Stomach (tissue), 9 donors: ENCODE results near the gene NYAP1. TPM values are rescaled to one million over a fixed set of nuclear protein-coding genes. Genes with fewer than 3 reads are reported as not detected.

Experiments used
- DNase-seq, 2 donors: peaks; one replicate each; pipeline versions ENCODE4 v3.0.0 to v3.0.0-alpha.2; 2013 to 2019
- H3K27ac ChIP-seq, 5 donors: fragments of 200-600 bp in 4 of 5; sonication (generic) in 4 of 5; one replicate each; pipeline ENCODE4 v1.5.1; 2013 to 2019; ENCODE audit warnings: mild to moderate bottlenecking in 1 of 5, moderate library complexity in 1 of 5
- H3K27me3 ChIP-seq, 3 donors: fragments of 200-600 bp; sonication (generic); one replicate each; pipeline ENCODE4 v1.5.1; 2017 to 2019; ENCODE audit warnings: mixed run types in 1 of 3
- H3K36me3 ChIP-seq, 4 donors: fragments of 200-600 bp; sonication (generic); 1 replicate in 3 of 4; 2 replicates in 1 of 4; pipeline ENCODE4 v1.5.1; 2016 to 2019
- H3K4me1 ChIP-seq, 4 donors: fragments of 200-600 bp; sonication (generic); one replicate each; pipeline ENCODE4 v1.5.1; 2016 to 2019
- H3K4me3 ChIP-seq, 4 donors: fragments of 200-600 bp; sonication (generic) in 3 of 4; one replicate each; pipeline ENCODE4 v1.5.1; 2016 to 2019; ENCODE audit warnings: mild to moderate bottlenecking in 1 of 4
- H3K9me3 ChIP-seq, 4 donors: fragments of 200-600 bp; sonication (generic); one replicate each; pipeline ENCODE4 v1.5.1; 2016 to 2019
- EP300 ChIP-seq: sonication (generic); formaldehyde crosslinking; IDR thresholded peaks from one replicate; pipeline ENCODE4 v1.6.1; 2017; ENCODE audit warnings: antibody characterized with exemption
- POLR2A ChIP-seq, 4 donors: fragments of 450-650 bp; IDR thresholded peaks; one replicate each; pipeline ENCODE4 v1.6.1; 2016; ENCODE audit warnings: antibody characterized with exemption in 4 of 4, control low read depth in 2 of 4, mild to moderate bottlenecking in 1 of 4, moderate library complexity in 1 of 4
- POLR2AphosphoS5 ChIP-seq, 3 donors: sonication (generic); formaldehyde crosslinking; IDR thresholded peaks; one replicate each; pipeline ENCODE4 v1.6.1; 2016; ENCODE audit warnings: antibody characterized with exemption in 3 of 3
- WGBS, 5 donors: extraction: QIAGEN DNeasy Blood & Tissue Kit in 3 of 5; methylation state at CpG; one replicate each; pipeline versions ENCODE4 v1.1.5 to v1.1.7; 2013 to 2018; 5-methylcytosine and 5-hydroxymethylcytosine counted together
- intact Hi-C: fragments of 100-400 bp; cut with DNase I; formaldehyde crosslinking; loops from one replicate; pipeline ENCODE4 v1.15.1; 2023; ENCODE audit warnings: low total_unique reads
- polyA plus RNA-seq, 3 donors: library from polyadenylated mRNA; stranded (reverse); fragments of 200-250 nt; gene quantifications; one replicate each; pipeline ENCODE4 v1.2.3, GENCODE V29; 2013
- total RNA-seq, 5 donors: library from RNA; depleted of rRNA; stranded (reverse); fragments of >200 nt; gene quantifications; one replicate each; pipeline versions ENCODE4 v1.1.0 to v1.2.3, GENCODE V29; 2014 to 2016
- TF ChIP-seq, protein P1 (sequence below), 7 experiments: fragments of 450-650 bp in 4 of 7; fragments of 200-600 bp in 3 of 7; sonication (generic) in 3 of 7; IDR thresholded peaks; one replicate each; pipeline ENCODE4 v1.5.1; 2016 to 2019; ENCODE audit warnings: antibody characterized with exemption in 7 of 7, control low read depth in 2 of 7, mild to moderate bottlenecking in 1 of 7
- donor health status: healthy with polysubstance abuse.
- donor health status: Bipolar disorder and iron deficiency.
- donor health status: healthy.

The NYAP1 gene
- total and polyA plus RNA-seq, 8 donors: 0.48 to 0.75 (median 0.73) TPM; not detected in 5

DNA sequence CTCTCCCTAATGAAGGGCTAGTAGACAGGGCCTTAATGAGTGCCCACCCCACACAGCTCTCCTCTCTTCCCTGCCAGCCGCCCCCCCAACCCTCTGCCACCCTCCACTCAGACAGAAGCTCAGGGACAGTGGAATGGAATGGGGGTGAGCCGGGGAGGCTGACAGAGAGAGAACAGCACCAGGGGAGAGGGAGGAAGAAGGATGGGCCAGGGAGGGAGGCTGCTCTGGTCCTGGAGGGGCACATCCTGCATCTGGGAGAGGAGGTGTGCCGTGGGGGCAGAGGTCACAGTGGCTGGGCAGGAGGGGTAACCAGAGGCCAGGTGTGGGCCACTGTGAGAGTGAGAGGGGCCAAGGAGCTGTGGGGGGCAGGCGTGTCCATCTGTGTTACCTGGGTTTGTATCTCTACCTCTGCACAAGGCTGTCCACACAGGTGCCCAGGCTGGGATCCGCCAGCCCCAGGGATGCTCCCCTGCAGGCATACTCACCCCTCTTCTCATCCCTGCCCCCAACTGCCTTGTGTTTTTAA lies 2.4 kb downstream of the NYAP1 start:
- Histone ChIP-seq H3K36me3 (no peaks in the 10 kb centered on the region), H3K27me3 (no peaks in the 10 kb centered on the region), H3K27ac (no peak overlapping the region), H3K4me3 (no peak overlapping the region), H3K4me1 (peaks cover 7 to 24% (median 20%) of the 10 kb centered on the region in 4 donors), H3K9me3 (no peaks in the 10 kb centered on the region)
- no peak for DNase-seq
- intact Hi-C loops: no loop called here
- no peak for TF ChIP-seq POLR2A (IDR thresholded peaks at IDR 0.05)
- no peak for TF ChIP-seq POLR2AphosphoS5 (IDR thresholded peaks at IDR 0.05)
- TF ChIP-seq, protein P1, sequence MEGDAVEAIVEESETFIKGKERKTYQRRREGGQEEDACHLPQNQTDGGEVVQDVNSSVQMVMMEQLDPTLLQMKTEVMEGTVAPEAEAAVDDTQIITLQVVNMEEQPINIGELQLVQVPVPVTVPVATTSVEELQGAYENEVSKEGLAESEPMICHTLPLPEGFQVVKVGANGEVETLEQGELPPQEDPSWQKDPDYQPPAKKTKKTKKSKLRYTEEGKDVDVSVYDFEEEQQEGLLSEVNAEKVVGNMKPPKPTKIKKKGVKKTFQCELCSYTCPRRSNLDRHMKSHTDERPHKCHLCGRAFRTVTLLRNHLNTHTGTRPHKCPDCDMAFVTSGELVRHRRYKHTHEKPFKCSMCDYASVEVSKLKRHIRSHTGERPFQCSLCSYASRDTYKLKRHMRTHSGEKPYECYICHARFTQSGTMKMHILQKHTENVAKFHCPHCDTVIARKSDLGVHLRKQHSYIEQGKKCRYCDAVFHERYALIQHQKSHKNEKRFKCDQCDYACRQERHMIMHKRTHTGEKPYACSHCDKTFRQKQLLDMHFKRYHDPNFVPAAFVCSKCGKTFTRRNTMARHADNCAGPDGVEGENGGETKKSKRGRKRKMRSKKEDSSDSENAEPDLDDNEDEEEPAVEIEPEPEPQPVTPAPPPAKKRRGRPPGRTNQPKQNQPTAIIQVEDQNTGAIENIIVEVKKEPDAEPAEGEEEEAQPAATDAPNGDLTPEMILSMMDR (IDR thresholded peaks at IDR 0.05): no peak
- no peak for TF ChIP-seq EP300
- WGBS, 5 donors: 73 to 92% (median 87%) methylated on average over 5 of the region's 5 CpGs

DNA sequence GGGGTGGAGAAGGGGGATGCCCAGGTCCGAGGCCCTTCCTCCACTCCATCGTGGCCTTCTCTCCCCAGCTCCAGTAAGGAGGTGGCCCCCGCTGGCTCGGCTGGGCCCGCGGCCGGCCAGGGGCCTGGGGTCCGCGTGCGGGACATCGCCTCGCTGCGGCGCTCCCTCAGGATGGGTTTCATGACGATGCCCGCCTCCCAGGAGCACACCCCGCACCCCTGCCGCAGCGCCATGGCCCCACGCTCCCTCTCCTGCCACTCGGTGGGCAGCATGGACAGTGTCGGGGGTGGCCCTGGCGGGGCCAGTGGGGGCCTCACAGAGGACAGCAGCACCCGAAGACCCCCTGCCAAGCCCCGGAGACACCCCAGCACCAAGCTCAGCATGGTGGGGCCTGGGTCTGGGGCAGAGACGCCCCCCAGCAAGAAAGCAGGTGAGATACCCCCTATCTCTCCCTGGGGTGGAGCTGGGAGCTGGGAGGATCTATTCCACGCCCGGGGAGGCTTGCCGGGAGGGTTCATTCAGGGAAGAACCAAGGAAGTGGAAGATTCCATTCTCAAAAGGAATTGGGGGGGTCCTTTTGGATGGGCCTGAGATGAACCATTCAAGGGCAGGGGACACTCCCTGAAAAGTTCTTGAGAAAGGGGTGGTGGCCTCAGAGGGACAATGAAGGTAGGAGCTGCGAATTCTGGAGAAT lies 3.2 kb downstream of the NYAP1 start:
- TF ChIP-seq POLR2AphosphoS5 (IDR thresholded peaks at IDR 0.05) (no peak), EP300 (no peak), POLR2A (IDR thresholded peaks at IDR 0.05) (no peak)
- TF ChIP-seq, protein P1 (IDR thresholded peaks at IDR 0.05): no peak
- WGBS, 5 donors: 79 to 86% (median 83%) methylated on average over 24 to 30 of the region's 30 CpGs
- no peaks in the 10 kb centered on the region for H3K27me3 ChIP-seq
- H3K27ac ChIP-seq: no peak overlapping the region
- H3K9me3 ChIP-seq: no peaks in the 10 kb centered on the region
- DNase-seq: peak in 1 of 2 donors; percentile 48
- H3K4me1 ChIP-seq: peaks cover 7 to 24% (median 20%) of the 10 kb centered on the region in 4 donors
- no peak overlapping the region for H3K4me3 ChIP-seq
- H3K36me3 ChIP-seq: no peaks in the 10 kb centered on the region
- intact Hi-C loops: no loop called here

DNA sequence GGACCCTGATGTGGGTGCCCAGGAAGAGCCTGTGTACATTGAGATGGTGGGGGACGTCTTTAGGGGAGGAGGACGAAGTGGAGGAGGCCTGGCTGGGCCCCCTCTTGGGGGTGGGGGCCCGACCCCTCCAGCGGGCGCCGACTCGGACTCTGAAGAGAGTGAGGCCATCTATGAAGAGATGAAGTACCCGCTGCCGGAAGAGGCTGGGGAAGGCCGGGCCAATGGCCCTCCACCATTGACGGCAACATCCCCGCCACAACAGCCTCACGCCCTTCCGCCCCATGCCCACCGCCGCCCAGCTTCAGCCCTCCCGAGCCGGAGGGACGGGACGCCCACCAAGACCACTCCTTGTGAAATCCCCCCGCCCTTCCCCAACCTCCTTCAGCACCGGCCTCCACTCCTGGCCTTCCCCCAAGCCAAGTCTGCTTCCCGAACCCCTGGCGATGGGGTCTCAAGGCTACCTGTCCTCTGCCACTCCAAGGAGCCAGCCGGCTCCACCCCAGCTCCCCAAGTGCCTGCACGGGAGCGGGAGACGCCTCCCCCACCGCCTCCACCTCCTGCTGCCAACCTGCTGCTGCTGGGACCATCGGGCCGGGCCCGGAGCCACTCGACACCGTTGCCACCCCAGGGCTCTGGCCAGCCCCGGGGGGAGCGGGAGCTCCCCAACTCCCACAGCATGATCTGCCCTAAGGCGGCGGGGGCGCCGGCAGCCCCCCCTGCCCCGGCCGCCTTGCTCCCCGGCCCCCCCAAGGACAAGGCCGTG lies 4.8 kb downstream of the NYAP1 start:
- no peaks in the 10 kb centered on the region for H3K9me3 ChIP-seq
- DNase-seq: no peak
- peaks cover 0 to 5% (median 2%) of the 10 kb centered on the region in 3 donors for H3K27me3 ChIP-seq
- H3K27ac ChIP-seq: no peak overlapping the region
- no peak for TF ChIP-seq POLR2A (IDR thresholded peaks at IDR 0.05)
- TF ChIP-seq EP300: no peak
- no peak for TF ChIP-seq POLR2AphosphoS5 (IDR thresholded peaks at IDR 0.05)
- TF ChIP-seq, protein P1 (IDR thresholded peaks at IDR 0.05): no peak
- no peak overlapping the region for H3K4me3 ChIP-seq
- no peaks in the 10 kb centered on the region for H3K36me3 ChIP-seq
- peaks cover 5 to 21% (median 18%) of the 10 kb centered on the region in 4 donors for H3K4me1 ChIP-seq
- intact Hi-C loops: no loop called here
- 90 to 94% (median 92%) methylated on average over 22 to 44 of the region's 44 CpGs for WGBS, 5 donors

DNA sequence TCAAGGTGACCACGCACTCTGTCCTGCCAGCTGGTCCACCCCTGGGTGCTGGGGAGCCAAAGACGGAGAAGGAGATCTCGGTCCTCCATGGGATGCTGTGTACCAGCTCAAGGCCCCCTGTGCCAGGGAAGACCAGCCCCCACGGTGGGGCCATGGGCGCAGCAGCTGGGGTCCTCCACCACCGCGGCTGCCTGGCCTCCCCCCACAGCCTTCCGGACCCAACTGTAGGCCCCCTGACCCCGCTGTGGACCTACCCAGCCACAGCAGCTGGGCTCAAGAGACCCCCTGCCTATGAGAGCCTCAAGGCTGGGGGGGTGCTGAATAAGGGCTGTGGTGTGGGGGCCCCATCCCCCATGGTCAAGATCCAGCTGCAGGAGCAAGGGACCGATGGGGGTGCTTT lies 5.4 kb downstream of the NYAP1 start:
- Histone ChIP-seq H3K27ac (no peak overlapping the region), H3K36me3 (no peaks in the 10 kb centered on the region), H3K27me3 (peaks cover 0 to 11% (median 8%) of the 10 kb centered on the region in 3 donors), H3K9me3 (no peaks in the 10 kb centered on the region), H3K4me1 (peaks cover 11 to 21% (median 19%) of the 10 kb centered on the region in 4 donors), H3K4me3 (no peak overlapping the region)
- TF ChIP-seq, protein P1 (IDR thresholded peaks at IDR 0.05): no peak
- TF ChIP-seq POLR2AphosphoS5 (IDR thresholded peaks at IDR 0.05) (no peak), POLR2A (IDR thresholded peaks at IDR 0.05) (no peak), EP300 (no peak)
- intact Hi-C loops: no loop called here
- WGBS, 5 donors: 80 to 85% (median 82%) methylated on average over 7 to 10 of the region's 10 CpGs
- peak in 1 of 2 donors; percentile 16 for DNase-seq
